ENCODE measurements around the gene SNTG2. TPM values are rescaled to one million over a fixed set of nuclear protein-coding genes. Genes with fewer than 3 reads are reported as not detected.

Gene SNTG2
- total and polyA plus RNA-seq, 2 donors (not counting 3 experiments of a cell fraction or from before 2014, with no cell fraction given): not detected

GRCh38 chr2:1238598-1239138 lies 288.0 kb downstream of the SNTG2 start:
- BruUV-seq (replicated peaks): no TSS peak

GRCh38 chr2:1245193-1245592 lies 294.5 kb downstream of the SNTG2 start:
- Histone ChIP-seq H3K4me3 (replicated peaks in 1 of 3; ENCODE audit: insufficient read depth in 1 of 3, low read depth in 1 of 3, low read length in 3 of 3) (no peak overlapping the region), H3K4me2 (ENCODE audit: insufficient read depth, low read length) (no peak overlapping the region), H3K9me3 (replicated peaks; ENCODE audit: control insufficient read depth, insufficient read depth, low read length) (peaks cover 11% of the 10 kb centered on the region), H2AFZ (ENCODE audit: low read depth, low read length) (no peak overlapping the region), H3K9ac (replicated peaks; ENCODE audit: extremely low read depth, insufficient read depth, low read length) (no peak overlapping the region), H3K36me3 (ENCODE audit: control insufficient read depth in 2 of 2, extremely low read depth in 1 of 2, insufficient read depth in 2 of 2, low read length in 2 of 2) (no peaks in the 10 kb centered on the region), H3K9me1 (replicated peaks; ENCODE audit: control insufficient read depth, extremely low read depth, insufficient read depth, low read length) (no peaks in the 10 kb centered on the region), H3K27me3 (ENCODE audit: control insufficient read depth in 2 of 2, insufficient read depth in 2 of 2, low read length in 2 of 2) (no peaks in the 10 kb centered on the region), H3K4me1 (ENCODE audit: control insufficient read depth, extremely low read depth, insufficient read depth, low read length) (no peaks in the 10 kb centered on the region), H3K27ac (ENCODE audit: insufficient read depth, low read depth, low read length) (no peak overlapping the region), H3K79me2 (ENCODE audit: control insufficient read depth, insufficient read depth, low read length) (no peaks in the 10 kb centered on the region), H4K20me1 (replicated peaks; ENCODE audit: control insufficient read depth, extremely low read depth, insufficient read depth, low read length) (no peaks in the 10 kb centered on the region)
- CTCF ChIA-PET: no interaction called here
- no TSS peak for BruUV-seq (replicated peaks)
- FAIRE-seq (no peak), DNase-seq (ENCODE audit: low read depth, low spot score) (no peak)
- POLR2A ChIA-PET: no interaction called here
- dilution Hi-C loops (cut with MboI; ENCODE audit: extremely low pct_ligation_motif_present, low sequenced_read_pairs): no loop called here
- intact Hi-C loops (cut with micrococcal nuclease): no loop called here
- TF ChIP-seq POLR2AphosphoS5 (IDR thresholded peaks at IDR 0.05; ENCODE audit: insufficient read depth, low read depth, low read length) (no peak), MYC (IDR thresholded peaks at IDR 0.05; ENCODE audit: low read depth, low read length) (no peak), CTCF (IDR thresholded peaks at IDR 0.05; ENCODE audit: extremely low read depth in 1 of 2, insufficient read depth in 1 of 2, low read depth in 1 of 2, low read length in 2 of 2) (no peak)

More at GRCh38 chr2:1238598-1239138, 288.0 kb downstream of the SNTG2 start:
- no peaks in the 10 kb centered on the region for H3K27me3 ChIP-seq (ENCODE audit: control insufficient read depth in 2 of 2, insufficient read depth in 2 of 2, low read length in 2 of 2)
- H3K4me1 ChIP-seq (ENCODE audit: control insufficient read depth, extremely low read depth, insufficient read depth, low read length): no peaks in the 10 kb centered on the region
- no peaks in the 10 kb centered on the region for H3K9me1 ChIP-seq (replicated peaks; ENCODE audit: control insufficient read depth, extremely low read depth, insufficient read depth, low read length)
- no peaks in the 10 kb centered on the region for H4K20me1 ChIP-seq (replicated peaks; ENCODE audit: control insufficient read depth, extremely low read depth, insufficient read depth, low read length)
- H3K36me3 ChIP-seq (ENCODE audit: control insufficient read depth in 2 of 2, extremely low read depth in 1 of 2, insufficient read depth in 2 of 2, low read length in 2 of 2): no peaks in the 10 kb centered on the region
- dilution Hi-C loops (cut with MboI; ENCODE audit: extremely low pct_ligation_motif_present, low sequenced_read_pairs) (no loop called here), intact Hi-C loops (cut with micrococcal nuclease) (no loop called here)
- peaks cover 7% of the 10 kb centered on the region for H3K9me3 ChIP-seq (replicated peaks; ENCODE audit: control insufficient read depth, insufficient read depth, low read length)
- H2AFZ ChIP-seq (ENCODE audit: low read depth, low read length): no peak overlapping the region
- POLR2A ChIA-PET: no interaction called here
- H3K4me3 ChIP-seq (replicated peaks in 1 of 3; ENCODE audit: insufficient read depth in 1 of 3, low read depth in 1 of 3, low read length in 3 of 3): no peak overlapping the region
- FAIRE-seq: no peak
- H3K9ac ChIP-seq (replicated peaks; ENCODE audit: extremely low read depth, insufficient read depth, low read length): no peak overlapping the region
- CTCF ChIA-PET: no interaction called here
- H3K4me2 ChIP-seq (ENCODE audit: insufficient read depth, low read length): no peak overlapping the region
- H3K27ac ChIP-seq (ENCODE audit: insufficient read depth, low read depth, low read length): no peak overlapping the region
- DNase-seq (ENCODE audit: low read depth, low spot score): no peak
- TF ChIP-seq POLR2AphosphoS5 (IDR thresholded peaks at IDR 0.05; ENCODE audit: insufficient read depth, low read depth, low read length) (no peak), MYC (IDR thresholded peaks at IDR 0.05; ENCODE audit: low read depth, low read length) (no peak), MAX (IDR thresholded peaks at IDR 0.05; ENCODE audit: insufficient read depth, insufficient read length) (no peak), FOS (IDR thresholded peaks at IDR 0.05; ENCODE audit: borderline replicate concordance, insufficient read depth, low read length) (no peak), GATA2 (IDR thresholded peaks at IDR 0.05; ENCODE audit: insufficient read depth, insufficient read length, low read depth, low read length) (no peak), EZH2 (IDR thresholded peaks at IDR 0.05; ENCODE audit: borderline replicate concordance, low read depth, low read length, severe bottlenecking) (no peak), JUN (IDR thresholded peaks at IDR 0.05; ENCODE audit: borderline replicate concordance, insufficient read depth, insufficient read length, low read depth) (no peak), POLR2A (IDR thresholded peaks at IDR 0.05; ENCODE audit: low read depth, low read length) (no peak)
- no peaks in the 10 kb centered on the region for H3K79me2 ChIP-seq (ENCODE audit: control insufficient read depth, insufficient read depth, low read length)
